ENCODE measurements around the gene PGAM5.

PGAM5 gene

GRCh38 chr12:132724506-132725241 lies 14.0 kb downstream of the PGAM5 start:
- H3K27ac ChIP-seq = no peak overlapping the region; the same call in 1 of the 2 replicates
- TF ChIP-seq CTCF (conservative IDR thresholded peaks at IDR 0.05) = no peak

GRCh38 chr12:132726386-132726785 lies 15.7 kb downstream of the PGAM5 start:
- no peak for TF ChIP-seq CTCF (conservative IDR thresholded peaks at IDR 0.05)
- H3K27ac ChIP-seq = no peak overlapping the region

GRCh38 chr12:132727091-132727794 lies 16.6 kb downstream of the PGAM5 start:
- TF ChIP-seq CTCF (conservative IDR thresholded peaks at IDR 0.05) = no peak
- H3K27ac ChIP-seq = no peak overlapping the region

GRCh38 chr12:132728502-132728901 lies 17.9 kb downstream of the PGAM5 start:
- no peak overlapping the region for H3K27ac ChIP-seq
- TF ChIP-seq CTCF (conservative IDR thresholded peaks at IDR 0.05) = no peak

- no peak overlapping the region for H3K27ac ChIP-seq
- TF ChIP-seq CTCF (conservative IDR thresholded peaks at IDR 0.05) = no peak
These were observed 19.1 kb downstream of the PGAM5 start for GRCh38 chr12:132729541-132730320.

- TF ChIP-seq CTCF (conservative IDR thresholded peaks at IDR 0.05) = no peak
- no peak overlapping the region for H3K27ac ChIP-seq
These were observed 19.7 kb downstream of the PGAM5 start for GRCh38 chr12:132730353-132730752.

GRCh38 chr12:132731574-132731973 lies 20.9 kb downstream of the PGAM5 start:
- no peak for TF ChIP-seq CTCF (conservative IDR thresholded peaks at IDR 0.05)
- H3K27ac ChIP-seq = no peak overlapping the region

Data from VCaP (cell line).